ENCODE measurements around the gene NDST1.

NDST1 gene

DNA sequence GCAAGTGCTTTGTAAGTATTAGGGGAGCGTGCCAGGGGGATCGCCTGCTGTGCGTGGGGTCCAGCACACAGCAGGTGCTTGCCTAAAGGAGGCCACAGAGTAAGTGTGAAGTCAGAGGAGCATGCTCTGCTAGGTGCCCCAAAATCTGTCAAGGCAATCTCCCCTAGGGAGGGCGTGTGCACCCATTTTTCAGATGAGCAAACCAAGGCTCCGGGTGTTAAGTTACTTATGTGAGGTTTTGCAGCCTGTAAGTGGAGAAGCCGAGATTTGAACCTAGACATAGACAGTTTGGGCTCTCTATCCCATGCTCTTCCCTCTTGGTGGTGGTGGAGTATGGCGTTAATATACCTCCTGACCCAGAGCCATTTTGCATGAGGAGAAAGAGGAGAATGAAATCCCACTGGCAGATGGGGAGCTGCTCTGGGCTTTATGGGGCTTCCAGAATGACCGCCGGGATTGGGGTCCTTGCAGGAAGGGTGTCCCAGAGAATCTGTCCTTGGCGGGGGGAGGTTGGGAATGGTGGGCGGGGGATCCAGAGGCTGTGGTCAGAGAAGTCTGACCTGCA is 14.1 kb downstream of the NDST1 start:
- DNase-seq, result no peak
- ChIA-PET CTCF (interaction anchor here (0.9 to 6.7 kb wide), 6 partner anchors 13 to 64 kb away, joined by 3 to 59 read pairs (median 4); partner anchors contain the start of gene NDST1), POLR2A (no interaction called here)
- Histone ChIP-seq H3K36me3 (ENCODE audit: control insufficient read depth in 4 of 4, insufficient read depth in 4 of 4, low read length in 3 of 4) (peaks cover 0 to 54% (median 4%) of the 10 kb centered on the region in 4 experiments), H3K9me3 (ENCODE audit: control extremely low read depth in 1 of 5, control insufficient read depth in 4 of 5, insufficient read depth in 2 of 5, low read depth in 1 of 5, low read length in 4 of 5) (no peaks in the 10 kb centered on the region), H3K27ac (ENCODE audit: insufficient read depth in 1 of 2, low read depth in 1 of 2, low read length in 2 of 2, poor library complexity in 1 of 2, severe bottlenecking in 2 of 2) (no peak overlapping the region), H3K27me3 (replicated peaks in 2 of 5; ENCODE audit: control insufficient read depth in 4 of 5, insufficient read depth in 5 of 5, low read length in 4 of 5) (no peaks in the 10 kb centered on the region), H3K4me3 (ENCODE audit: control insufficient read depth in 1 of 7, extremely low read depth in 1 of 7, insufficient read depth in 4 of 7, low read depth in 2 of 7, low read length in 6 of 7) (no peak overlapping the region), H3K4me1 (ENCODE audit: control extremely low read depth in 1 of 4, control insufficient read depth in 4 of 4, insufficient read depth in 4 of 4, low read length in 3 of 4) (peaks cover 0 to 11% (median 8%) of the 10 kb centered on the region in 4 experiments)
- 94% methylated on average over 6 of the region's 11 CpGs for WGBS (ENCODE audit: insufficient coverage)

DNA sequence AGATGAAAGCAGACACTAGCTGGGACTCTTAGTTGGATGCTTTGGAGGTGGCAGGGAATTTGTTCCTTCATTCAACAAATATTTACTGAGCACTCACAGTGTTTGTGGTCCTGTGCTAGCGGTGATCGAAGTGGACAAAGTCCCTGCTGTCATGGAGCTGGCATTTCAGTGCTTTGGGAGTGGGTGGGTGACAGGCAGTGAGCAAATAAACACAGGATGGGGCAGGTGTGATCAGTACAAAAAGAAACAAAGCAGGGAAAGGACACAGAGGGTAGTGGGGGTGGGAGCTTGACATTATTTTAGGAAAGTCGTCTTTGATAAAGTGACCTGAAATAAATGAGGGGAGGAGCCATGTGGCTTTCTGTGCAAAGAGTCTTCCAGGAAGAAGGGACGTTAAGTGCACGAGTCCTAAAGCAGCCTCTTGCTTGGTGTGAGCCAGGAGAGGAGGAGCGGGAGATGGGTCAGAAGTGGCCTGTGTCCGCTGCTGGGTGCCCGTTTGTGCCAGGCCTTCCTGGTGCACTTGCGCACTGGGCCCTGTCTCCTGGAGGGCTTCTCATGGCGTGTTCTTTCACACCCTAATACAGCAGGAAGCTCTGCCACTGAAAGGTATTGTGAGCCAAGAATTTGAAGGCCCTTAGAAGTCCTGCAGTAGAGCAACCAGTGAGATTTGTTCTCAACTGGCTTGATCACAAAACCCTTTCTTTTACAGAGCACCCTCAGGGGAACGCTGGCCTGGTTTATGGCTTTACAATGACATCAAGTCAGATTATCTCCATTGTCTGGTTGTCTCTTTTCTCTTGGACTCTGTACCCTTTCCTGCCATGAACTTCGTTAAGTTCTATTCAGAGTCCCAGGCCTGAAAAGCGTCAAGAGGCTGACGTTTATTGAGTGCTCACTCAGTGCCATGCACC is 14.8 kb downstream of the NDST1 start:
- H3K36me3 ChIP-seq (ENCODE audit: control insufficient read depth in 4 of 4, insufficient read depth in 4 of 4, low read length in 3 of 4), result peaks cover under 1 to 61% (median 6%) of the 10 kb centered on the region in 4 experiments
- ChIA-PET CTCF (interaction anchor here (1.0 to 6.7 kb wide), 12 partner anchors 12 to 64 kb away, joined by 3 to 59 read pairs (median 8); partner anchors contain the start of gene NDST1), POLR2A (no interaction called here)
- no peak for DNase-seq
- H3K4me3 ChIP-seq (ENCODE audit: control insufficient read depth in 1 of 7, extremely low read depth in 1 of 7, insufficient read depth in 4 of 7, low read depth in 2 of 7, low read length in 6 of 7), result no peak overlapping the region
- no peaks in the 10 kb centered on the region for H3K27me3 ChIP-seq (replicated peaks in 2 of 5; ENCODE audit: control insufficient read depth in 4 of 5, insufficient read depth in 5 of 5, low read length in 4 of 5)
- H3K4me1 ChIP-seq (ENCODE audit: control extremely low read depth in 1 of 4, control insufficient read depth in 4 of 4, insufficient read depth in 4 of 4, low read length in 3 of 4), result peaks cover 0 to 6% (median 4%) of the 10 kb centered on the region in 4 experiments
- WGBS (ENCODE audit: insufficient coverage), result 90% methylated on average over 12 of the region's 14 CpGs
- H3K27ac ChIP-seq (ENCODE audit: insufficient read depth in 1 of 2, low read depth in 1 of 2, low read length in 2 of 2, poor library complexity in 1 of 2, severe bottlenecking in 2 of 2), result no peak overlapping the region
- no peaks in the 10 kb centered on the region for H3K9me3 ChIP-seq (ENCODE audit: control extremely low read depth in 1 of 5, control insufficient read depth in 4 of 5, insufficient read depth in 2 of 5, low read depth in 1 of 5, low read length in 4 of 5)

DNA sequence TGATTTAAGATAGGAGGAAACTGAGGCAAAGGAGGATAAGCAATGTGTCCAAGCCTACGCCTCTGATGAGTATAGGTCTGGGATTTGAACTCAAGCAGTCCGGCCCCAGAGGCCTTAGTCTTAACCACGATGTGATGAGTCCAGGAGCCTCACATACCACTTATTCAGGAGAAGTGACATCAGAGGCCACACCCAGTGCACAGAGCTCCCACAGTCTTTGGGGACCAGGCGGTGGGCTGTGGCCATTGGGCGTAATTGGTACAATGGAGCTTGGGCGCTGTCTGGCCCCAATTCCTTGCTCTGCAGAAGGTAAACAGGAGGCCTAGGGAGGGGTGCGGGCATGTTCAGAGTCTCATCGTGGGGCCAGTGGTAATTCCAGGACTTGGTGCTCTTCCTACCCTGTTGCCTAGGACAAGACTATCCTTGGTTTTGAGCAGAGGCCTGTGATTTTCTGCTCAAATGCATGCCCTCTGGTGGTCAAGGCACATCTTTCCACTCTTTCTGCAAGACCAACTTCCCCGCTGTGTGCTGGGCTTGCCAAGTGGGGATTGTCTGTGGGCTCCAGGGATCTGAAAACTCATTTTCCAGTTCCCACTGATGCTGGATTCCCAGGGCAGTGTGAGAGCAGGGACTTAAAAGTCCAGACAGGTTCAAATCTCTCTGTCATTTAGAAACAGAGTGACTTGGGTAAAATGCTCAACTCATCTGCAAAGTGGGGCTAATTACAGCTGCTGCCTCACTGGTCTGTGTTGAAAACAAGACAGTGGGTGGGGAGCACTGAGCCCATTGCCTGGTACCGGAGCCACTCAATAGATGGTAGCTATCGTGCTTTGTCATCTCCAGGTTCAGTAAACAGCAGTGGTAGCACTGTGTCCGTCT is 15.8 kb downstream of the NDST1 start:
- Histone ChIP-seq H3K4me3 (ENCODE audit: control insufficient read depth in 1 of 7, extremely low read depth in 1 of 7, insufficient read depth in 4 of 7, low read depth in 2 of 7, low read length in 6 of 7) (no peak overlapping the region), H3K4me1 (ENCODE audit: control extremely low read depth in 1 of 4, control insufficient read depth in 4 of 4, insufficient read depth in 4 of 4, low read length in 3 of 4) (no peaks in the 10 kb centered on the region), H3K9me3 (ENCODE audit: control extremely low read depth in 1 of 5, control insufficient read depth in 4 of 5, insufficient read depth in 2 of 5, low read depth in 1 of 5, low read length in 4 of 5) (no peaks in the 10 kb centered on the region), H3K27me3 (replicated peaks in 2 of 5; ENCODE audit: control insufficient read depth in 4 of 5, insufficient read depth in 5 of 5, low read length in 4 of 5) (no peaks in the 10 kb centered on the region), H3K36me3 (ENCODE audit: control insufficient read depth in 4 of 4, insufficient read depth in 4 of 4, low read length in 3 of 4) (peaks cover 4 to 67% (median 10%) of the 10 kb centered on the region in 4 experiments), H3K27ac (ENCODE audit: insufficient read depth in 1 of 2, low read depth in 1 of 2, low read length in 2 of 2, poor library complexity in 1 of 2, severe bottlenecking in 2 of 2) (no peak overlapping the region)
- WGBS (ENCODE audit: insufficient coverage), result 77% methylated on average over 12 of the region's 12 CpGs
- DNase-seq, result peak; percentile 73 to 84 (median 78)
- ChIA-PET POLR2A (no interaction called here), CTCF (interaction anchor here (0.8 to 6.7 kb wide), 21 partner anchors 9 to 130 kb away, joined by 3 to 59 read pairs (median 6); partner anchors contain the start of gene NDST1)

DNA sequence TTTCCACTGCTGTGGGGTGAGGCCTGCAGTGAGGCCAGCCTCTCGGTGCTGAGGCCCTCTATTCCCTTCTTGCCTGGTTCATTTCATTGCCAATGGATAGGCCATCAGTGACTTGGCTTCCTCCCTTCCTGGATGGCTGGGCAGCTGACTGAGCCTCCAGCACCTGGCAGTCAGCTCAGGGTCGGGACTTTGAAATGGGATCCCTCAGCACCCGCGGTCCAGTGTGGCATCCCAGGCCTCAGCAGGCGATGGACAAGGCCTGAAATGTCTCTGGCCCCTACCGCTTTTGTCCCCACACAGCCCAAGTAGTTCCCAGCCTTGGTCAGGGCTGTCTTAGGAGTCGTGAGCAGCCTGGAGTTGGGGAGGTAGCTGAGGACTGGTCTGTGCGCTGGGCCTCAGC is 17.2 kb downstream of the NDST1 start:
- no peaks in the 10 kb centered on the region for H3K27me3 ChIP-seq (replicated peaks in 2 of 5; ENCODE audit: control insufficient read depth in 4 of 5, insufficient read depth in 5 of 5, low read length in 4 of 5)
- no peaks in the 10 kb centered on the region for H3K9me3 ChIP-seq (ENCODE audit: control extremely low read depth in 1 of 5, control insufficient read depth in 4 of 5, insufficient read depth in 2 of 5, low read depth in 1 of 5, low read length in 4 of 5)
- H3K36me3 ChIP-seq (ENCODE audit: control insufficient read depth in 4 of 4, insufficient read depth in 4 of 4, low read length in 3 of 4), result peaks cover 4 to 66% (median 10%) of the 10 kb centered on the region in 4 experiments
- ChIA-PET CTCF (interaction anchor here (0.7 to 6.7 kb wide), 14 partner anchors 9 to 75 kb away, joined by 3 to 59 read pairs (median 10); partner anchors contain the start of gene NDST1), POLR2A (no interaction called here)
- H3K4me1 ChIP-seq (ENCODE audit: control extremely low read depth in 1 of 4, control insufficient read depth in 4 of 4, insufficient read depth in 4 of 4, low read length in 3 of 4), result no peaks in the 10 kb centered on the region
- DNase-seq, result no peak
- 97% methylated on average over 3 of the region's 8 CpGs for WGBS (ENCODE audit: insufficient coverage)
- no peak overlapping the region for H3K27ac ChIP-seq (ENCODE audit: insufficient read depth in 1 of 2, low read depth in 1 of 2, low read length in 2 of 2, poor library complexity in 1 of 2, severe bottlenecking in 2 of 2)
- no peak overlapping the region for H3K4me3 ChIP-seq (ENCODE audit: control insufficient read depth in 1 of 7, extremely low read depth in 1 of 7, insufficient read depth in 4 of 7, low read depth in 2 of 7, low read length in 6 of 7)

DNA sequence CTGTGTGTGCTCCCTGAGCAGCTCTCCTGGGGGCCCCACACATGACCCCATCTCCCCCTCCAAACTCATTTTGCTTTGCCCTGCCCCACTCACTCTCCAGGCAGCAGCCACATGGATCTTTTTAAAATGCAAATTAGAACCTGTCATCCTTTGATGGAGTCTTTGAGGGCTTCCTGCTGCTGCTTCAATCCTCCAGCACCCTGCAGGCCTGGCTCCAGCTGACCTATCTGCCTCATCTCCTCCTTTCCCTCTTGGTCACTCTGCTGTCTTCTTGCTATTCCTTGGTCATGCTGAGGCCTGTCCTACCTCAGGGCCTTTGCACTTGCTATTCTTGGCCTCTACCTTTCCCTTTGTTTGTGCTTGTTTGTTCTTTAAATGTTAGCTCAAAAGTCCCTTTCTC is 17.9 kb downstream of the NDST1 start:
- H3K27ac ChIP-seq (ENCODE audit: insufficient read depth in 1 of 2, low read depth in 1 of 2, low read length in 2 of 2, poor library complexity in 1 of 2, severe bottlenecking in 2 of 2), result no peak overlapping the region
- ChIA-PET CTCF (interaction anchor here (0.7 to 6.7 kb wide), 11 partner anchors 10 to 76 kb away, joined by 3 to 59 read pairs (median 7); partner anchors contain the start of gene NDST1), POLR2A (no interaction called here)
- H3K4me1 ChIP-seq (ENCODE audit: control extremely low read depth in 1 of 4, control insufficient read depth in 4 of 4, insufficient read depth in 4 of 4, low read length in 3 of 4), result no peaks in the 10 kb centered on the region
- H3K27me3 ChIP-seq (replicated peaks in 2 of 5; ENCODE audit: control insufficient read depth in 4 of 5, insufficient read depth in 5 of 5, low read length in 4 of 5), result no peaks in the 10 kb centered on the region
- H3K4me3 ChIP-seq (ENCODE audit: control insufficient read depth in 1 of 7, extremely low read depth in 1 of 7, insufficient read depth in 4 of 7, low read depth in 2 of 7, low read length in 6 of 7), result no peak overlapping the region
- no peaks in the 10 kb centered on the region for H3K9me3 ChIP-seq (ENCODE audit: control extremely low read depth in 1 of 5, control insufficient read depth in 4 of 5, insufficient read depth in 2 of 5, low read depth in 1 of 5, low read length in 4 of 5)
- no peak for DNase-seq
- peaks cover 4 to 65% (median 10%) of the 10 kb centered on the region in 4 experiments for H3K36me3 ChIP-seq (ENCODE audit: control insufficient read depth in 4 of 4, insufficient read depth in 4 of 4, low read length in 3 of 4)

DNA sequence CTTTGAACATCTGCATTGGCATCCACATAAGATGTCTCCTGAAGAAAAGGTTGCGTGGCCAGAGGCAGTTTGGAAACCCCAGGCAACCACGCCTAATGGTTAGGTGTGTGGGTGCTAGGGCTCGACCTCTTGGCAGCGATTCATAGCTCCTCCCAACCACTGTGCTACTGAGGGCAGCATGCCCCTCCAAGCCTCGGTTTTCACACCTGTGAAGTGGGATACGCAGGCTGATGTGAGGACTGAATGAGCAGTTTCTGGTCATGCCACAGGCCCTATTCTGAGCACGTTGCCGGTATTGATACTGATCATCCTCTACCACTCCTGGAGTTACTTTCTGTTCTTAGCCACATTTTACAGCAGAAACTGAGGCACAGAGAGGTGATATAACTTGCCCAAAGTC is 19.1 kb downstream of the NDST1 start:
- DNase-seq, result no peak
- ChIA-PET POLR2A (no interaction called here), CTCF (interaction anchor here (1.4 to 6.7 kb wide), 3 partner anchors 9 to 69 kb away, joined by 3 to 59 read pairs (median 3); no protein-coding TSS in a partner anchor)
- Histone ChIP-seq H3K9me3 (ENCODE audit: control extremely low read depth in 1 of 5, control insufficient read depth in 4 of 5, insufficient read depth in 2 of 5, low read depth in 1 of 5, low read length in 4 of 5) (no peaks in the 10 kb centered on the region), H3K27ac (ENCODE audit: insufficient read depth in 1 of 2, low read depth in 1 of 2, low read length in 2 of 2, poor library complexity in 1 of 2, severe bottlenecking in 2 of 2) (no peak overlapping the region), H3K4me3 (ENCODE audit: control insufficient read depth in 1 of 7, extremely low read depth in 1 of 7, insufficient read depth in 4 of 7, low read depth in 2 of 7, low read length in 6 of 7) (no peak overlapping the region), H3K4me1 (ENCODE audit: control extremely low read depth in 1 of 4, control insufficient read depth in 4 of 4, insufficient read depth in 4 of 4, low read length in 3 of 4) (no peaks in the 10 kb centered on the region), H3K36me3 (ENCODE audit: control insufficient read depth in 4 of 4, insufficient read depth in 4 of 4, low read length in 3 of 4) (peaks cover 4 to 59% (median 8%) of the 10 kb centered on the region in 4 experiments), H3K27me3 (replicated peaks in 2 of 5; ENCODE audit: control insufficient read depth in 4 of 5, insufficient read depth in 5 of 5, low read length in 4 of 5) (no peaks in the 10 kb centered on the region)
- 95% methylated on average over 6 of the region's 8 CpGs for WGBS (ENCODE audit: insufficient coverage)

All from common myeloid progenitor, CD34-positive (primary cell).